HTERT RPE-1 (cell line): Measurements from ENCODE around the gene HID1.
"Not testable (repeated sequence)": the region's sequence is repeated elsewhere in the genome, so short reads cannot be mapped to it uniquely, and the experiment has no call there.

Source experiments
- in situ Hi-C: fragments of 300-500 bp; cut with MboI; formaldehyde crosslinking; loops from 4 replicates; pipeline ENCODE4 v1.14.3; 2020; ENCODE audit warnings: low sequenced_read_pairs

HID1 gene

GRCh38 chr17:75001915-75002843 lies 29.6 kb upstream of the HID1 start:
- in situ Hi-C loops = no loop called here

DNA sequence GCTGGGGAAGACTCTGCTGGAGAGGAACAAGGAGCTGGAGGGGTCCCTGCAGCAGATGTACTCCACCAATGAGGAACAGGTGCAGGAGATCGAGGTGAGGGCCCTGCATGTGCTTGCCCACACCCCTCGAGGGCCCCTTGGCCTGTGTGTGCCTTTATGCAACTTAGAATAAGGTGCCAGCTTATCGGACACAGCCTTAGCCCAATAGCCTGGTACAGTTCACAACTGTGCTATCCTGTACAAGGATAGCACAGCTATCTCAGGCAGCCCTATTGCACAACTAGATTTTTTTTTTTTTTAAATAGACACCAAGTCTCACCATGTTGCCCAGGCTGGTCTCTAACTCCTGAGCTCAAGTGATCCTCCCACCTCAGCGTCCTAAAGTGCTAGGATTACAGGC lies 27.0 kb upstream of the HID1 start:
- in situ Hi-C loops = no loop called here

DNA sequence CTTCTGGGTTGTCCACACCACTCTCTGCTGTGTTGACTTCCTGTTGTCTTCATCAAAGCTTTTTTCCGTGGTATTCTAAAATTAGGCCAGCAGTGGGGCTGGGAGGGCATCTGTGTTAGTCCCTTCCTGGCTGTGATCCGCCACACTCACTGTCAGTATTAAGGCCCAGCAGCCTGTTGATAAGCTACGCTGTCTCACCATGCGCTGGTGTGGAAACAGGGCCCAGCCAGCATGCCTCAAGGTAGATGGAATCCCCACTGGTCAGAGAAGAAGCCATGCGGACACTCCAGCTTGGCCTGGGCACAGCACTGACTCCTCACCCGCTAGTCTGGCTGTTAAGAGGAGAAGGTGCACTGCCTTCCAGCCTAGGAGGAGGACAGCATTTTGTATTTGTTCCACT lies 26.2 kb upstream of the HID1 start:
- in situ Hi-C loops = no loop called here

DNA sequence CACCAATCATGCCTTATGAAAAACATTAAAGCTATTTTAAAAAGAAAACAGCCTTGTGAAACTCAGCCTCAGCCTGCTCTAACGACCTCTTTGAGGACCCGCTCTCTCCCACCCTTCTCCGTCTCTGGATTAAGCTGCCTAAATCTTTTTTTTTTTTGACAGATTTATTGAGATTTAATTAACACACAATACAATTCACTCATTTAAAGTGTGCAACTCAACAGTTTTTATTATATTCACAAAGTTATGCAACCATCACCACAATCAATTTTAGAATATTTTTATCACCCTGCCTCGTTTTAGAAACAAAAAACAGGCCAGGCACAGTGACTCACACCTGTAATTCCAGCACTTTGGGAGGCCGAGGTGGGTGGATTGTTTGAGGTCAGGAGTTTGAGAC lies 23.3 kb upstream of the HID1 start:
- in situ Hi-C loops = no loop called here

GRCh38 chr17:74994440-74994839 lies 21.9 kb upstream of the HID1 start:
- in situ Hi-C loops = no loop called here

GRCh38 chr17:74992223-74992622 lies 19.7 kb upstream of the HID1 start:
- in situ Hi-C loops = no loop called here

- in situ Hi-C loops = no loop called here
Measured at GRCh38 chr17:74990581-74991105, 18.1 kb upstream of the HID1 start.

DNA sequence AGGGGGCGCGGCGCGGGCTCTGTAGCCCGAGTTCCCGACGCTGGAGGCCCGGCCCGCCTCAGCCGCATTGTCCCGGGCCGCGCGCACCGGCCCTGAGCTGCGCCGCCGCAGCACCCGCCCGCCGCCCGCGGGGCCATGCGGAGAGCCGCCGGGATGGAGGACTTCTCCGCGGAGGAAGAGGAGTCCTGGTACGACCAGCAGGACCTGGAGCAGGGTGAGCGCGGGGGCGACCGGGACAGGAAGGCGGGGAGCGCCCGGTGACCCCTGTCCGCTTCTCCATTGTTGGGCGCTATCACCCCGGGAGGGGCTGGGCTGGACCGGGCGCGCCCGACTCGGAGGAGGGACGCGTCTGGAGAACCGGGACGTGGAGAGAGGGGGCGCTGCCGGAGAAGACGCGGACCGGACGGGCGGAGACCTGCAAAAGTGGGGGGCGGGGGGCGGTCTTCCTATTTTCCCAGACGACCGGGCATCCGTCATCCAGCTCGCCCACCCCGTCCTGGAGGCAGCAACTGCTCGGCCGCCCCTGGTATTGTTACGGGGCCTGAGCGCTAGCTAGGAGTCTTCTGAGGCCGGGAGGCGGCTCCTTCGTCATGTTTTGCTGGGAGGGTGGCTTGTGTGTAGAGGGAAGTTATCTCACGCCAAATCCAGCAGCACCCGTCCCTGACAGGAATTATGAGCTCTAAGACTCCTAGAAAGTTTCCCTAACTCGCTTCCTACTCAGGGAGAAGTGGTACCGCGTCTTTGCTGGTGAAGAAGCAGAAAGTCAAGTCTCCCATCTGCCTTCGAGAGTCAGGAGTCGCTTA lies 15.6 kb upstream of the HID1 start:
- in situ Hi-C loops = no loop called here

DNA sequence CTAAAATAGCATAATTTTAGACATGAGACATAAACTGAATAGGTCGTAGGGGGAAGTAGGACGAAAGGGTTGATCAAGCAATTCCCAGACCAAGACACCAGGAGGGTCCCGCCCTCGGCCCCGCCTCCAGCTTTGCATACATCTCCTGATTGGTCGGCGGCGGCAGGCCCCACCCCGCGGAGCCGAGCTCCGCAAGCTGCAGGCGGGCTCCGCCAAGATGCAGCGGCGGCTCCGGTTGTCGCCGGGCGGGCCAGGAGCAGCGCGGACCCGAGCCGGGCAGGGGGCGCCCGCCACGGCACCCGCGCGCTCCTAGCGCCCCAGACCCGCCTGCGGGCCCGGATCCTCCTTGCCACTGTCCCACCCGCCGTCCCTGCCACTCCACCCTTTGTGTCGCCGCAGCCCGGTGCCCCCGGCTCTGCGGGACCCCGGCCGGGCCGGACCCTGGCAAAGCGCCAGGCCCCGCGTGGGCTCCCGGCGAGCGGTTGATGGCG lies 14.9 kb upstream of the HID1 start, which contains the start of gene CDR2L:
Gene CDR2L, plus strand, starts transcription at position 215 of the 491 bp plus-strand sequence. CDS start 412 bp downstream, outside the sequence.
- in situ Hi-C loops = no loop called here

DNA sequence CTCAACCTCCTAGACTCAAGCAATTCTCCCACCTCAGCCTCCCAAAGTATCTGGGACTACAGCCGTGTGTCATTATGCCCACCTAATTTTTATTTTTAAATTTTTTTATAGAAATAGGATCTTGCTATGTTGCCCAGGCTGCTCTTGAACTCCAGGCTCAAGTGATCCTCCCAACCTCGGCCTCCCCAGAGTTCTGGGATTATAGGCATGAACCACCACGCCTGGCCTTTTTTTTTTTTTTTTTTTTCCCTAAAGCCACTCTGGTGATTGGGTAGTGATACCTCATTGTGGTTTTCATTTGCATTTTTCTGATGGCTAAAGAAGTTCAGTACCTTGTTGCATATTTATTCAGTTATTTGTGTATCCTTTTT lies 13.6 kb upstream of the HID1 start:
- in situ Hi-C loops = no loop called here

GRCh38 chr17:74982663-74983313 lies 10.2 kb upstream of the HID1 start:
- in situ Hi-C loops = not testable (repeated sequence)

DNA sequence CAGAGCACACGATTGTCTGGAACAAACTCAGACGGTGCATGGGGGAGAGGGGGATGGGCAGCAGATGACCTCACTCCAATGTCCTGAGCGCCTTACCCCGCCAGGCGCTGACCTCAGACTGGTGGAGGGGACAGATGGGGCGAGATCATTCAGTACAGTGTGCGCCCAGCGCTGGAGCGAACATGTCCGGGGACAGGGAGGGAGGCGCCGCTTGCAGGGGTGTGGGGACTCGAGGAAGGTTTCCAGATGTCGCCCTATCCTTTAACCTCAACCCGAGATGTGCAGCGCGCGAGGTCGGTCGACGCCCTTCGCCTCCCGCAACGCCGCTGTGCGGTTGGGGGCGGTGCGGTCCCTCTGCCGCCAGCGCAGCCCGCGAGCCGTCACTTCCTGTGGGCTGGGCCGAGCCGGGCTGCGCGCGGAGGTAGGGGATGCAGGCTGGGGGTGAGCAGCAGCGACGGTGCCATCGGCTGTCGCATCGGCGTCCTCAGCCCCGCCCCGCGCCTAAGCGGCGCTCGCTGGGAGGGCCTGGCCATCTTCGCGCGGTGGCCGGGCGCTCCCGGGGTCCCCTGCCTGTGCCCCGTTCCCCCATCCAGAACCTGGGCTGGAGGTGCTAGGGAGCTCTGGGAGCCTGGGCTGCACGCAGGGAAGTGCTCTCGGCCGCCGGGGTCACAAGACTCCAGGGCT lies 9.6 kb upstream of the HID1 start:
- in situ Hi-C loops = no loop called here

GRCh38 chr17:74981318-74981978 lies 8.9 kb upstream of the HID1 start:
- in situ Hi-C loops = no loop called here

GRCh38 chr17:74979408-74980146 lies 7.0 kb upstream of the HID1 start:
- in situ Hi-C loops = no loop called here

DNA sequence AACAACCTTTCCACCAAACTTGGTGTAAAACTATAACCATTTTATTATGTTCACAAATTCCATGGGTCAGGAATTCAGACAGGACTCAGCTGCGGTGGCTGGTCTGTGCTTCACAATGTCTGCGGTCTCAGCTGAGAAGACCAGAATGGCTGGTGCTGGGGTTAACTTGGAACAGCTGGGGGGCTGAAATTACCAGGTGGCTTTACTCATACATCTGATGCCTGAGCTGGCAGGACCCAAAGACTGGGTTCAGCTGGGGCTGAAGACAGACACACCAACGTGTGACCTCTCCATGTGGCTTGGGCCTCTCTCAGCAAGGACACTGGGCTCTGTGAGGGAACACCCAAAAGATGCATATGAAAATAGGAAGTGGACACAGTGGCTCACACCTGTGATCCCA lies 5.7 kb upstream of the HID1 start:
- in situ Hi-C loops = no loop called here

DNA sequence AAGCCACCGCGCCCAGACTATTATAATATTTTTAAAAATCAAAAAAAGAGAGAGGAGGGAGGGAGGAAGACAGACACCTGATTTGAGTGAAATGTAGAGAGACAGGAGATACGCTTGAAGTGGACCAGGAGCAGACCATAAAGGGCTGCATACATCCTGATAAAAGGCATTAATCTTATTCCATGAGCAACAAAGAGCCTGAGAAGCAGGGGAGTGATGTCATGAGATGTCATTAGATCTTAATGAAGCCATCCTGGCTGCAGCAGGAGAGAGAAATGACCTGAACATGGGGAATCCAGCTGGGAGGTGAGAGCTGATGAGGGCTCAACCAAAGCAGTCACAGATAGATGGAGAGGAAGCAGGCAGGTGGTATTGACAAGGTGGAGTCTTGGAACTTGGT lies 5.2 kb upstream of the HID1 start:
- in situ Hi-C loops = no loop called here

DNA sequence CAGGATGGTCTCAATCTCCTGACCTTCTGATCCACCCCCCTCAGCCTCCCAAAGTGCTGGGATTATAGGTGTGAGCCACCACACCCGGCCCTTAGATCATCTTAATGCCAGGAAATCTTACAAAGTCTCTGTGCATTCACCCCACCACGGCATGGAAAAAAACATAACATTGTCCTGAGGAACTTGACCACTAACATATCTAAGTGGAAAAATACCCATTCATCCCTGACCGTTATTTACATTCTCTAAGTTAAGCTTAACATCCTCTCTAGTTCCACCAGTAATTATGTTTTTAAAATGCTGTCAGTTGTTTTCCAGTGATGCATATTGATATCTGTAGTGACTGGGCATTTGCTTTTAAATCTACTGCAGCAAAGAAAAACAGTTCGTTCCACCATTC lies 3.4 kb upstream of the HID1 start:
- in situ Hi-C loops = no loop called here

DNA sequence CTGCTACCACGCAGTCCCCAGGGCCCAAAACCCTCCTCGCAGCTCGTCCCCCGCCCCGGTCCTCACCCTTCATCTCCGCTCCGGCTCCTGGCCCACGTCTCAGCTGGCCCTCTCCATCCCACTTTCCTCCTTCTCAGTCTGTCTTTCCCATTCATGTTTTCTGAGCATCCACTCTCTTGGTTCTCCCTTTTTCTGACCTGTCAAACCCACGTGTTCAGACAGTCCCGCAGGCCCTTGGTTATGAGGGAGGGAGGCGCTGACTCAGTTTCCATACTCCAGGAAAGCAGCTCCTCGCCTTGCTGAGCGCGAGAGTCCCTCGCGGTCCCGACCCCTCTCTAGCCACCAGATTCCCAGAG lies 392 bp upstream of the HID1 start:
- in situ Hi-C loops = no loop called here

GRCh38 chr17:74971842-74972106 lies 785 bp downstream of the HID1 start:
- in situ Hi-C loops = no loop called here
